ENCODE results near the gene EEF1A2.

The EEF1A2 gene

DNA sequence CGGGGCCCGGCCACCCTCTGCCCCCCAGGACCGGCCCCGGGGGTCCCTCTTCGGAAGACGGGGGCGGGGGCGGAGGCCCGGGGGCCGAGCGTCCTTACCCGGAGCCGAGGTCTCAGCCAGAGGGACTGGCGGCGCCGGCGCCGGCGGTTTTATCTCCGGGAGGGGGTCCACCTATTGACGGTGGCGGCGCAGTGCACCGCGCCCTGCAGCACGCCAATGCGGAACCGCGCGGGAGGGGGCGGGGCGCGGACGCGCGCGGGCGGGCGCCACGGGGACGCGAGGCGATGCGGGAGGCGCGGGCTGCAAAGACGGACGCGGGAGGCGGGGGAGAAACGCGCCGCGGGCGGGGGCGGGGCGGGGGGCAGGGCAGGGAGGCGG is at the start of gene EEF1A2:
Gene EEF1A2, minus strand, starts transcription at position 124 of the 378 bp plus-strand sequence. CDS start 1,320 bp downstream, outside the sequence.
- DNase-seq, result no peak

DNA sequence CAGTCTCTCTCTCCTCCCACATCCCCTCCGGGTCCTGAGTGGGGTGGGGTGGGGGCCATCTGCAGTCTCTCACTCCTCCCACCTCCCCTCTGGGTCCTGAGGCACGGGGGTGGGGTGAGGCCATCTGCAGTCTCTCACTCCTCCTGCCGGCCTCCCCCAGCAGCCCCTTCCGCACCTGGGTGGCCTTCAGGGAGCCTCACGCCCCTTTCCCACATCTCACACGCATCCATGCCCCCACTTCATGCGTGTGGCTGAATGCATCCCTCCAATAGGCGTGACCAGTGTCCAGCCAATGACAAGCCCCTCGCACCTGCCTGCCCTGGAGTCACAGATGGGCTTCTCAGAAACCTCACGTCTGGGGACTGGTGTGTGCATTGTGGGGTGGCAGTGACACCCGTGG is 49.7 kb upstream of the EEF1A2 start:
- DNase-seq, result no peak

DNA sequence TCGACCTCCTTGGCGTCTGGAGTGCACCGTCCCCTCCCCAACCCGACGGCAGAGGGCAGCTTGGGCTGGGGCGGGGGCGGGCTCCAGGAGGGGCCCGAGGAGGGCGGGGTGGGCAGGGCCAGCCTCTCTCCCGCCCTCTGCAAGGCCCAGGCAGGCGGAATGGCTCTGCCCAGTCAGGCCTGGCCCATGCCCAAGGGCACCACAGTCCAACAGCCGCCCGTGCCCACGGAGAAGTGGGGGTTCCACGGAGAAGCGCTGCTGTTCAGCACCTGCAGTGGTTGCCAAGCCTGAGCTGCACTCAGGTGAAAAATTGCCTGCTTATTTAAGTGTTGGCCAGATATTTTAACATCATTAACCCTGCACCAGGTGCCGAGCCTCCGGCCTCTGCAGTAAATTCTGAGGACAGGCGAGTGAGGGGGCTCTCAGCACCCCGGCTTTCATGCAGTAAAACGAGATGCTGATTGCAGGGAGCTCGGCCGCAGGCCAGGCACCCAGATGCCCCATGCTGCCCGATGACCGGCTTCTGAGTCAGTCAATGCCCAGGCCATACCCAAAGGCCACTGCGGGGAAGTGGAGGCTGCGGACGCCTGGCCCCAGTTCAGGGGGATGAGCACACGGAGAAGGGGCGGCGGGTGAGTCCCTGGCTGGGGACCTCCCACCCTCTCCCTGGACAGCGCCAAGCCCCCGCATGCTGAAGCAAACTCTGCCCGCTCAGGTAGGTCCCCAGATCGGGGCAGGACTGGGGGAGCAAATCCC is 49.0 kb upstream of the EEF1A2 start, which contains the start of gene SRMS:
Gene SRMS, minus strand, starts transcription at position 25 of the 756 bp plus-strand sequence. CDS start 286 bp downstream, outside the sequence.
- no peak for DNase-seq

DNA sequence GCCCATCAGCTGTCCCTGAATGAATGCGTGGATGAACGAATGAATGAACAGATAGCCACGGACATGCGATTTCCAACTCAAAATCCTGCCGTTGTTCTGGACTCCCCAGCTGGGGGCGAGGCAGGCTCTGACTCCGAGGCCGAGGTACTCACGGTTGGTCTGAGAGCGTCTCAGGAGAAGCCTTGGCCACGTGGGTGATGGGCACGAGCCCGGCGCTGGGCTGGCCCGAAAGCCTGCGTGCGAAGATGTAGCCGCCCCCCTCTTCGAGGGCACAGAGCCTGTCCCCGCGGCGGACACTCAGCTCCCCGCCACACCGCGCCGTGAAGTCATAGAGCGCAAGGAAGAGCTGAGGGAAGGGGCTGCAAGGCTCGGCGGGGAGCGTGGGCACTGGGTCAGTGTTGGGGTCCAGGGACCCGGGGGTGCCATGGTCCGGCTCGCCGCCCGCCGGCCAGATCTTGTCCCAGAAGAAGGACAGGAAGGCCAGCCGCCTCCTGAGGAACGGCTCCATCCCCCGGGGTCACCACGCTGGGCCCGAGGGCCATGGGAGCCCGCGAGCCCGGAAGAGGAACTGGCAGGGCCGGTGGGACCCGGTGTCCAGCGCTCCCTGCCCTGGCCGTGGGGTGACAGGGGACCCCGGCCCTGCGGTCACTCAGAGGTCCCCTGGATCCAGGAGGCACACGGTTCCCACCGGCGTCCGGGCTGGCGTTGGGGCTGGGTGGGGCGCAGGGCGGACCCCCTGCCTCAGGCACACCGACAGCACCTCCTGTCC is 48.3 kb upstream of the EEF1A2 start:
- no peak for DNase-seq

DNA sequence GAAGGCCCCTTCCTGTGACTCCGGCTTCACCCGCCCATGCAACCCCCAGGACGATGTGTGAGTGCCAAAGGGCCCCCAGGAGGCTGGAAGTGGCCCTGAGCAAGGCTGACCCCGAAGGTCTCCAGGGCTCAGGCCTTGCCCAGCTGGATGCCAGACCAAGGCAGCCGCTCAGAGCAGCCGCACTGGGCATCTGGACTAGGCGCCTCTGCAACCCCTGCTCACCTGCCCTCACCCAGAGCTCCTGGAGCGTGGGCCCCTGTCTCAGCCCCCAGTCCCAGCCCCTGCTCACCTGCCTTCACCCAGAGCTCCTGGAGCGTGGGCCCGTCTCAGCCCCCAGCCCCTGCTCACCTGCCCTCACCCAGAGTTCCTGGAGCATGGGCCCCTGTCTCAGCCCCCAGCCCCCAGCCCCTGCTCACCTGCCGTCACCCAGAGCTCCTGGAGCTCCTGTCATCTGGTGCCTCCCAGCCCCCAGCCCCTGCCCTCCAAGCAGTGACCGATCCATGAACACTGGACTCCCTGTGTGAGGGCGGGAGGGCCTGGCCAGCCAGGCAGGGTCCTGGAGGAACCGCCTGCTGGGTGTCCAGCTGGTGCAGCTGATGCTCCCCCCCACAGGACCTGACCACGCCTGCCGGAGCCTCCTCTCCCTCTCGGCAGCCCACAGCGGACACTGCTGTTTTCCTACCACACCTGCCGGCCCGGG is 47.5 kb upstream of the EEF1A2 start:
- no peak for DNase-seq

DNA sequence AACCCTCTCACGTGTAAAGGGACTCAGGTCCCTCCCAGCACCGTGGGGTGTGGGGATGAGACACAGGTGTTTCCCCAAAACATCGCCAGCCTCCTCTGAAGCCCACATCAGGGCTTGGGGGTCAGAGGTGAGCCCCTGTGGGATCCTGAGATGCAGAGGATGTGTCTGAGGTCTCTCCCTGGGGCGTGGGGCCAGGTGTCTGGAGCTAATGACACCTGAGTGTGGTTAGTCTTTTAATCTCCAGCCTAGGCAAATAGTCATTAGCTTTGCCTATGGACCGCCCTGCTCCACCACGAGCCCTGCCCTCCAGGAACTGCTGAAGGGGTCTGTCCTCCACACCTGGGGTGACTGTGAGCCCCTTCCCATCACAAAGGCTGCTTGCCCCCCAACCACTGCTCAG is 46.9 kb upstream of the EEF1A2 start:
- DNase-seq, result no peak

DNA sequence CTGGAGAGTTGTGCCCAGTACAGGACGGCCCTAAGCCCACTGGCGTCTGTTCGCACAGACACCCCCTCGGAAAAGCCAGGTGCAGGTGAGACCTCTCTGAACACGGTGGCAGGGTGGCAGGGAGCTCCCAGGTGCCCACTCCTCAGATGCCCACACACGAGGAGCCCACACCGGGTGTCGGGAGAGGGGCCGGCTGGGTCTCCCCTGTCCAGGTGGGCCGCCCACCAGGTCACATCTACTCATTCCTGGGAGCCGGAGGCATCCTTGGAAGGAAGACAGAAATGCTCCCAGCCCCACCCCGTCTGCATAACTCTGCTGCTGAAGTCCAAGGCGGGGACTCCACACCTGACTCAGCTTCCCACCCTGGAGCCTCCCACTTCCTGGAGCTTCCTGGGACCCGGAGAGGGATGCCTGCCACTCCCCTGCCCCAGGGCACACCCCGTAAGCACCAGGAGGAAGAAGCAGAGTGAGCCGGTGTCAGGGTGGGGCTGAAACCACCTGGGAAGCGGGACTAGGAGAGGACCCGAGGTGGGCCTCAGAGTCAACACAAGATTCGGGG is 46.2 kb upstream of the EEF1A2 start:
- DNase-seq, result peak; percentile 25

DNA sequence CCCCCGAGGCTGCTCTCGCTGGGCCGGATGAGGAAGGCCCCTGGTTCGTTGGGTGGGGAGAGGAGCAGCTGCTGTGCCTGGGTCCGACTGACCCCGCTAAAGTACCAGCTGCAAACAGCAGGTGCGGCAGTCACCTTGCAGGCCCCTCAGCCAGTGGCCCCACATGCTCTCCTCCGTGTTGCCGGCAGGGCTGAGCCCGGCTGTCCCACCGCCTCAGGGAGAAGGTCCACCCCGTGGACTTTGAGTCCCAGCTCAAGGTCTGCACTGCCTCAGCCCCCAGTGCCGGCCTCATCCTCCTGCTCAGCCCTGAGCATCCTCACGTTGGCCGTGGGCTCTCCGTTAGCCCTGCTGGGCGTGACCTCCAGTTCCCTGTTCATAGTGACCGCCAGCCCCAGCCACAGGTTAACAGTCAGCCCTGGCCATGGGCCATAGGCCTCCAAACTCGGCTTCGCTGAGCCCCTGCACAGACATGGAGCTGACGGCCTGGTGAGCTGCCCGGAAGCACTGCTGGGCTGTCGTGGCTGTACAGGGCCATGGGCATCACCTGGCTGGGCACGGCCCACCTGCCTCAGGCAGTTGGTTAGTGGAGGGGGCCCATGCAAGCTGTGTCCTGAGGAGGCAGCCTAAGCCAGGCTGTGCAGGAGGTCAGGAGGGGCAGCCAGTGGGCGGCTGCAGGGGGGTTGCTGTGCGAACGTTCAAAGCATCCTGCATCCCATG is 45.5 kb upstream of the EEF1A2 start:
- no peak for DNase-seq

DNA sequence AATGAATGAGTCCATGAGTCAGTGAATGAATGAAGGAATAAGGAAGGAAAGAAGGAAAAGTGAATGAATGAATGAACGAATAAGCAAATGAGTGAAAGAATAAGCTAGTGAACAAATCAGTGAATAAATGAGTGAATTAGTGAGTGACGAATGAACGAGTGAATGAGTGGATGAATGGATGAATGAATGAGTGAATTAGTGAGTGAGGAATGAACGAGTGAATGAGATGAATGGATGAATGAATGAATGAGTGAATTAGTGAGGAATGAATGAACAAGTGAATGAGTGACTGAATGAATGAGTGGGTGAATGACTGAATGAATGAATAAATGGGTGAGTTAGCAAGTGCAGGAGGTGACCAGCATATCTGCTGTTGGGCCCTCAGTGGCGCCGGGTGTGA is 44.9 kb upstream of the EEF1A2 start:
- no peak for DNase-seq

DNA sequence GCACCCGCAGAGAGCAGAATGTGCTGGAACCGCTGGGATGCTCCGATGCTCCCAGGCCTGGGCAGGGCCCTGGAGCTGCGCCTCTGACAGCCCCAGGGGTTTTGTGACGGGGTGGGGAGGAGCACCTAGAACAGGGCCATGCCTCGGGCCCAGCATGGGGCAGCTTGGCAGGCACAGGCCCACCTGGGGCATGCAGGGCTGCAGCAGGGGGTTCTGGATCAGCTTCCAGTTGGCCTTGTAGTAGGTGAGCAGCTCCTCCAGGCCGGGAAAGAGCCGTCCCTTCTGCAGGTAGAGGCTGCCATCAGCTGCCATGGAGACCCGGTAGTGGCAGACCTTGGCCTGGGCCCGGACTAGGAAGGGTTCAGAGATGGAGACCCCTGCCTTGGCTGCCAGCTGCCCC is 44.2 kb upstream of the EEF1A2 start:
- DNase-seq, result no peak

DNA sequence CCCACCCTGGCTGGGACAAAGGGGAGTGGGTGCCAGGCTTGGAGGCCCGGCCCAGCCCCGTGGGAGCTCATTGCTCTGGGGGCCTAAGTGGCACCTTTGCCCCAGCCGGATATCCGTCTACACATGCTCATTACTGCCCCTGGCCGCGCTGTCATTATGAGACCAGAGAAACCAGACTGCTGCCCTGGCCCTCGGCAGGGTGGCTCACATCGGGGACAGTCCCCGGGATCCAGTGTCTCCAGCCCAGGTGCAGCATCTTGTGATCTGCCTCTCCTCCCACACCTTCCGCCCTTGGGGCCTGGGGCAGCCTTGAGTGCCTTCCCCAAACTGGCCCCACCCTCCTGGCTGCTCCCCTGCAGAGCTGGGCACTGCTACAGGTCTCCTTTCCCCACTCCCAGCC is 43.8 kb upstream of the EEF1A2 start:
- DNase-seq, result no peak

DNA sequence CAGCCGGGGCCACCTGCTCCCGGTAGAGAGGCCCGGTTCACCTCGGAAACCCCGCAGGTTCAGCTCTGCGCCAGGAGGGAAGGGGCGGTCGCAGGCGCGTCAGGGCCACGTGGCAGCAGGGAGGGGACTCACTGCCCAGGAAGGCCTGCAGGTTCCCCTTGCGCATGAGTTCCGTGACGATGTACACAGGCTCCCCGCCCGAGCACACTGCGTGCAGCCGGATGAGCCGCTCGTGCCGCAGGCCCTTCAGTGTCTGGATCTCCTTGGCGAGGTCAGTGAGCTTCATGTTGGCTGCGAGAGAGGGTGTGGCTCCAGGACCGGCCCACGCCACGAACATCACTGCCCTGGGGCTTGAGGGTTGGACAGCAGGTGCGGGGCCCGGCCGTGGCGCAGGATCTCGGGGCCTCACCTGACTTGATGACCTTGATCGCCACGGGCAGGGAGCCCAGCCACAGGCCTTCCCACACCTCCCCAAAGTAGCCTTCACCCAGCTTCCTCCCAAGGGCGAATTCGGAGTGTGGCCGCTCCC is 43.2 kb upstream of the EEF1A2 start:
- no peak for DNase-seq

DNA sequence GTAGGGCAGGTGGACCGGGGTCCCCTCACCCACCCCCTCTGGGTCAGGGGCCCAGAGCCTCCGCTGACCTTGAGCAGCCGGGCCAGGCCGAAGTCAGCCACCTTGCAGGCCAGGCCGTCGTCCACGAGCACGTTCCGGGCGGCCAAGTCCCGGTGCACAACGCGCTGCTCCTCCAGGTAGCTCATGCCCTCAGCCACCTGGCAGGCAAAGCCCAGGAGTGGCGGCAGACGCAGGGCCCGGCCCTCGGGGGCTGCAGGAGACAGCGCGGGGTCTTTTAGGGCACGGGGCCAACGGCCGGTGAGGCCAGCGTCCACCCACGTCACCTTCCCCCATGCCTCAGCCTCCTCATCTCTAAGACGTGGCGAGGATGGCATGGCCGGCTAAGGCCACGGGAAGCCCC is 42.5 kb upstream of the EEF1A2 start:
- DNase-seq, result no peak

DNA sequence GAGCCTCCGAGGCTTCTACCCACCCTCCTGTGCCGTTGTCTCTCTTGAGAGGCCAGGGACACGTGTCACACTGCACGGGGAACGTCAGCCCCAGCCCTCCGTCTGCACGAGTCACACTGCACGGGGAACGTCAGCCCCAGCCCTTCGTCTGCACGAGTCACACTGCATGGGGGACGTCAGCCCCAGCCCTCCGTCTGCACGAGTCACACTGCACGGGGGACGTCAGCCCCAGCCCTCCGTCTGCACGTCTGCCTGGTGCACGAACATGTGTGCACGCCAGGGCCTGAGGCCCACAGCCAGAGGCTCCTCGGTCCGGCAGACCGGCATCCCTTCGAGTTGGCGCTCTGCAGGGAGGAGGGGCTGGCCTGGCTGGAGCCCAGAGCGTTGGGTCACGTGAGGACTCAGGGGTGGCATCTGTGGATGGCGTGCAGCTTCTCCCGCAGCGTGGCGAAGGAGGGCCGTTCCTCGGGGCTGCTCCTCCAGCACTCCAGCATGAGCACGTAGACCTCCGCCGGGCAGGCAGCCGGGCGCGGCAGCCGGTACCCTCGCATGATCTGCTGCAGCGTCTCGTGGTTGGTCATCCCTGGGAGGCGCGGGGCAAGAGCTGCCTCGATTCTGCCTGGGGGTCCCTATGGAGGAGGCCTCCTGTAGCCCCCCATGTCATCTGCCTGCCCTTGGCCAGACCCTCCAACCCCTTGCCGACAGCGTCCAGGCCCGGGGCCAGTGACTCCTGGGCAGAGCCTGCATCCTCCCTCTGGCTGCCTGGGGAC is 41.7 kb upstream of the EEF1A2 start:
- no peak for DNase-seq

DNA sequence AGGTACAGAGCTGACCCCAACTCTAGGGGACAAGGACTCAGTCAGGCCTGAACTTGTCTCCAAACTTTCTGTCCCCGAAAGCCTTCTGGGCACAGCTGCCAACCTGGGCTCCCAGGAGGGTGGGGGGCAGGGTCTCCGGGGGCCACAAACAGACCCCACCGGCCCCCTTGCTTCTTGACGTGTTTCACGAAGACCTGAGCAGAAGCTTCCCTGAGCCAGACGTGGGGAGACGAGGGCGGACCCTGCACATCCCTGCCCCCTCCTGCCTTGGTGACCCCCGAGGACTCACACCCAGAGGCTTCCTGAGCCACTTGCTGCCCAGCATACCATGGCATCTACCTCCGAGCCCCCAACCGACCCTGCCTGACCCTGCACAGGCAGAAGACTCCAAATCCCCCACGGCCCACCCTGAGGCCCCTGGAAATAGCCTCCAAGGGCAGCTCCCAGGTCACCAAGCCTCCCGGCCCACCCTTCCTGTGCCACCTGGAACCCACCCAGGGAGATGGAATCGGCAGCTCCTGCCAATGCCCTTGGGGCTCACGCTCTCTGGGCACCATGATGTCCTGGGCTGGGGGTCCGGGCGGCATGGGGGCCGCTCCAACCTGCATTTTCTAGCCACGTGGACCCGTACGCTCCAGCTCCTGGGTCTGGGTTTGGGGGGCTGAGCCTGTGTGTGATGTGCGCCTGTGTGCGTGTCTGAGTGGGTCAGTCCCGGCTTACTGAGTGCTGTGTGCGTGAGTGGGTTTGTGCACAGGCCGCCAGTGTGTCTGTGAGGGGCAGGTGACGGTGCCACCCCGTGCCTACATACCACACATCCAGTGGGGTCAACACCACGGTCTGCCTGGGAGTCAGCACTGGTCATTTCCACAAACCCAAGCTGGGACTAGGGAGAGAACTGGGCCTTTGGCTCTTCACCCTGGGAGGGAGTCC is 40.8 kb upstream of the EEF1A2 start:
- DNase-seq, result no peak

DNA sequence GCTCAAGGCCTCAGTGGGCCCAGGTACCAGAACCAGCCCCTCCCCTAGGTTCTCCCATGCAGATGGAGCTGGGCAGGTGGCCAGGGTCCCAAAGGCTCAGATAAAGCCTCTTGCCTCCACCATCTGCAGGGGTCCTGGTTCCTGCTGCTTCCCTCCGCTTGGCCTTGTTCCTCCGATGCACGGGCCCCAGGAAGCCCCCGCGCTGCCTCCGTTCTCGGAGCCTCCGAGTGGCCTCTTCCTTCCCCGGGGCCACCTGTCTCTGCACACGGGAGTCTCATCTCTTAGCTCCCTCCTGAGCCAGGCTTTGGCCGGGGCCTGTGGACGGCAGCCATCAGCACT is 40.2 kb upstream of the EEF1A2 start:
- no peak for DNase-seq

DNA sequence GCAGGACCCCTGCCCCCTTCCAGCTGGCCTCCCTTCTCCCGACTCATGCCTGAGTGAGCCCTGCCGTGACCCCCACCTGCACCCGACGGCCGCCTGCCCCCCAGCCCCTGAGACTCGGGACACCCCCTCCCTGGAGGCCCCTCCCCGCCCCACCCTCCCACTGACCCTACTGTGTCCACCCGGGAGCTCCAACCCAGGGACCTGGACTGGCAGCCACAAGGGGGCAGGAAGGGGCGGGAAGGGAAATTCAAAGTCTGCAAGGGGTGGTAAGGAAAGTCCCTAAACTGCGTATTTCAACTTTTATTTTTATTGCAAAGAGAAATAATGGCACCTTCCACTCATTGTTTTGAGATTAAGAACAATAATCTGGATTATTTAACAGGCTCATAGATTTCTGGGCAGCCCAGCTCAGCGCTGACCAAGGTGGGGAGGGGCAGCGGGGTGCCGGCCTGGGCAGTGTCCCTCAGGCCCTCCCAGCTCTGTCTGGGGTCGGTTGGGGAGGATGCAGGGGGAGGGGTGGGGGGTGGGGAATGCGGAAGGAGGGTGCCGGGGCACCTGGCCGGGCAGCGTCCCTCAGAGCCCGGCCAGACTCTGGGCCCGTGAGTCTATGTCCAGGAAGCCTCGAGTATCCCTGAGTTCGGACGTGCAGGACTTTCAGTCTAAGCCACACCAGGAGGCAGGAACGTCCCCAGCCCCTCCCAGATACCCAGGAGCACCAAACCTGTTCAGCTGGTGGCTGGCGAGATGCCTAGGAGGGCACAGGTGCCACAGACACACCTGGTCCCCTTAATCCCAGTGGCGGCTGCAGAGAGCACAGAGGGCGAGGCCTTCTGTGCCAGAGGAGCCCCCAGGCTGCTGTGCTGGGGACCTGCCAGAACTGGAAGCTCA is 39.6 kb upstream of the EEF1A2 start:
- no peak for DNase-seq

DNA sequence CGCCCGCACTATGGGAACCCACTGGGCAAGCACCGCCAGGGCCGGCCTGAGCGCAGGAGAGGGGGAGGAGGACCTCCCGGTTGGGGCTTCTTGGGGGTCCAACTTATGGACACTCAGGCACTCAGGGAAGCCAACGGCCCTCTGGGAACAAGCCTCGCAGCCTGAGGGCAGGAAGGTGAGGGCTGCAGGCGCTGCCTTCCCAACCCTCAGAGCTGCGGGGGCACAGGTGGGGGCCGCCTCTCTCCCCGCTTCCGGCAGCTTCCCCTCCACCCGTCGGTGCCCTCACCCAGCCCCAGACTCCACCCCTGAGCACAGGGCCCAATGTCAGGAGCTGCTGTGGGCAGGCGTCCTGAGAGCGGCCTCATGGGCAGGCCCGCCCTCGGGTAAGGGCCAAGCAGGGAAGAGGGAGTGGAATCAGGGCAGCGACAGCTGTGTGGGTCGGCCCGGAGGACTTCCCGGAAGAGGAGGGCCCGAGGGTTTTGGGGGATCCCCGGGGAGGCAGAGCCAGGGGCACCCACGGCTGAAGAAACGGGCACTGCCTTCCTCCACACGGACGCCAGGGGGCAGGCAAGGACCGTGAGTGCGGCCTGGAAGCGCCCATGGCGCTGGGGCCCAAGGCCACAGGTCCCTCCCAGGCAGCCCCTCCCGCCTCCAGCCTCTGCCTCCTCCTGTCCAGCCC is 38.8 kb upstream of the EEF1A2 start:
- peak; percentile 64 for DNase-seq

DNA sequence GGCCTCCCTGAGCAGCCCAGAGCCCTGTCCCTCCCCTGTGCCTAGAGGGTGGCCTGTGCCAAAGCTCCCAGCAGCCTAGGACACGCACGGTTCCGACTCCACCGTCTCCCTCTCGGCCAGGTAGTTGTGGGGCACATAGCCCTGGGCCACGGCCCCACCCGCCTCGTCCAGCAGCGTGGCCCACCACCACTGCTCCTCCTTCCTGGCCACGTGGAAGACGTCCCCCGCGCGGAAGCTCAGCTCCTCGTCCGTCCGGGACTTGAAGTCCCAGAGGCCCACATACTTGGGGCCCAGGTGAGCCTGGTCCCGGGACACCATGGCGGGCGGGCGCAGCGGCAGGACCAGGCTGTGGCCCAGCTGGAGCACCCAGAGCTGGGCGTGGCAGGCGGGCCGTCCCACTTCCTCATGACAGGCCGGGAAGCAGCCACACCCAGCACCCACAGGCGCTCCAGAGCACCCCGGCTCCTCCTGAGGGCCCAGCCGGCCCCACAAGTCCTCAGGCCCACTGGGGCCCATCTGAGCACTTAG is 38.2 kb upstream of the EEF1A2 start, which contains the start of gene PTK6:
Gene PTK6, minus strand, starts transcription at position 380 of the 528 bp plus-strand sequence. Its CDS starts 62 bp downstream, at position 318.
- no peak for DNase-seq
